Ovary (tissue), 9 donors: Measurements from ENCODE around the gene E2F6. TPM values are rescaled to one million over a fixed set of nuclear protein-coding genes. Genes with fewer than 3 reads are reported as not detected.

Experiments
- DNase-seq, 5 donors: peaks; one replicate each; pipeline ENCODE4 v3.0.0-alpha.2; 2019 to 2020
- H3K27ac ChIP-seq, 2 donors: fragments of 200-600 bp; one replicate each; pipeline versions ENCODE4 v1.5.1 to v1.8.0; 2019 to 2022
- H3K27me3 ChIP-seq: fragments of 200-600 bp; one replicate; pipeline ENCODE4 v1.8.0; 2022
- H3K36me3 ChIP-seq: fragments of 200-600 bp; sonication (generic); one replicate; pipeline ENCODE4 v1.5.1; 2019
- H3K4me1 ChIP-seq: one replicate; pipeline ENCODE4 v1.8.1; 2013; ENCODE audit warnings: mild to moderate bottlenecking, moderate library complexity; ENCODE audit not compliant: insufficient read depth
- H3K4me3 ChIP-seq: fragments of 200-600 bp; sonication (generic); one replicate; pipeline ENCODE4 v1.5.1; 2017
- H3K9me3 ChIP-seq, 2 donors: fragments of 200-600 bp in 1 of 2; sonication (generic) in 1 of 2; one replicate each; pipeline versions ENCODE4 v1.5.1 to v1.8.1; 2013 to 2019; ENCODE audit warnings: mild to moderate bottlenecking in 1 of 2, moderate library complexity in 1 of 2
- EP300 ChIP-seq: sonication (generic); formaldehyde crosslinking; IDR thresholded peaks from one replicate; pipeline ENCODE4 v1.6.1; 2017; ENCODE audit warnings: antibody characterized with exemption
- POLR2A ChIP-seq: fragments of 450-650 bp; IDR thresholded peaks from one replicate; pipeline ENCODE4 v1.6.1; 2017; ENCODE audit warnings: antibody characterized with exemption, mild to moderate bottlenecking, moderate library complexity
- WGBS, 3 donors: extraction: QIAGEN DNeasy Blood & Tissue Kit in 1 of 3; methylation state at CpG; one replicate each; pipeline versions ENCODE4 v1.1.5 to v1.1.7; 2013 to 2017; 5-methylcytosine and 5-hydroxymethylcytosine counted together
- intact Hi-C, 4 donors: fragments of 100-400 bp; cut with DNase I; formaldehyde crosslinking; loops; one replicate each; pipeline versions ENCODE4 v1.11.0 to v1.15.1; 2022 to 2023
- polyA plus RNA-seq, 2 donors: library from polyadenylated mRNA; stranded (reverse); fragments of 200-250 nt in 1 of 2; fragments of 350-450 nt in 1 of 2; fragmentation: Illumina TruSeq in 1 of 2; extraction: RNeasy Lipid Tissue Mini Kit (QIAGEN cat#74804) in 1 of 2; gene quantifications; one replicate each; pipeline ENCODE4 v1.2.3, GENCODE V29; 2013 to 2014
- total RNA-seq, 7 donors: library from RNA; depleted of rRNA in 2 of 7; stranded (reverse); fragments of >200 nt in 2 of 7; fragmentation: NEBNext Ultra II Directional in 3 of 7; extraction: Animal tissue kit (Norgen Biotek cat#: 25700) in 3 of 7; gene quantifications; one replicate each; pipeline versions ENCODE4 v1.1.0 to v1.2.4, GENCODE V29; 2016 to 2023
- TF ChIP-seq, protein P1 (sequence below), 3 donors: fragments of 450-650 bp in 2 of 3; fragments of 200-600 bp in 1 of 3; IDR thresholded peaks; one replicate each; pipeline versions ENCODE4 v1.5.1 to v1.8.0; 2016 to 2022; ENCODE audit warnings: antibody characterized with exemption in 3 of 3, mild to moderate bottlenecking in 1 of 3
- donor health status: DM: no; HTN: no; CAD: no; lungs with moderate emphysema.
- donor health status: DM: no; HTN: no; CAD: no.
- donor health status: Bipolar disorder and iron deficiency.
- donor health status: DM: yes; HTN: yes; CAD: no.
- donor health status: DM: no; HTN: no; CAD: no.
- donor health status: DM: yes; HTN: yes; CAD: no.

The E2F6 gene
- total and polyA plus RNA-seq, 9 donors, result 9.9 to 19.6 (median 14.9) TPM

DNA sequence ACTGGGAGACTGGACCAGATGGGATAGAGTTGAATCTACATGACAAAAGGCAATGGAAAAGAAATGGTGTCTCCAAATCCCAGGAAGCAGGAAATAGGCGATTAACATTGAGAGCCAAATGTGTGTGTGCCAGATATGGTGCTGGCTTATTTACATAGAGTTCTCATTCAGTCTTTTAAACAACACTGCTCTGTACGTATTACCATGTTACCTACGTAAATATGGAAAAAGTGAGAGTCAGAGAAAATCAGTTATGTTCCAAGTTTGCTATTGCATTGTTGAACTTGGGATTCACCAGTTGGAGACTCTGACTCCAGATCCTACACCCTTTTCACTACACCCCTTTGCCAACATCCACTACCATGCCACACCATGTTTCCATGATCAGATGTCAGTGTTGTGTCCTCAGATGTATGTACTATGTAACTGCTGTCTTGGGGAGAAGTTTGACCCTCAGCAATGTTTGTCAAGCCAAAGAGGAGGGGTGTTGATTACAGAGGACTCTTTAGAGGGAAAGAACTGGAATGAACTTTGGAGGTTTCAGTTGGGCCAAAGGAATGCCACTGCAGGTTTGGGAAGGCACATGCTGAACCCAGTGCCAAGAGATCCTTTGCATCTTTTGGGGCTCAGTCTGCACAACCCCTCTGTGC, 48.2 kb upstream of the E2F6 start:
- intact Hi-C loops, result loop anchor here in 1 of 4 donors (5.0 kb wide), 1 partner anchor 37 kb away; no protein-coding TSS in a partner anchor
- WGBS, 3 donors, result 80 to 90% (median 83%) methylated on average over 3 of the region's 3 CpGs
- TF ChIP-seq POLR2A (no peak), EP300 (no peak)
- TF ChIP-seq, protein P1, sequence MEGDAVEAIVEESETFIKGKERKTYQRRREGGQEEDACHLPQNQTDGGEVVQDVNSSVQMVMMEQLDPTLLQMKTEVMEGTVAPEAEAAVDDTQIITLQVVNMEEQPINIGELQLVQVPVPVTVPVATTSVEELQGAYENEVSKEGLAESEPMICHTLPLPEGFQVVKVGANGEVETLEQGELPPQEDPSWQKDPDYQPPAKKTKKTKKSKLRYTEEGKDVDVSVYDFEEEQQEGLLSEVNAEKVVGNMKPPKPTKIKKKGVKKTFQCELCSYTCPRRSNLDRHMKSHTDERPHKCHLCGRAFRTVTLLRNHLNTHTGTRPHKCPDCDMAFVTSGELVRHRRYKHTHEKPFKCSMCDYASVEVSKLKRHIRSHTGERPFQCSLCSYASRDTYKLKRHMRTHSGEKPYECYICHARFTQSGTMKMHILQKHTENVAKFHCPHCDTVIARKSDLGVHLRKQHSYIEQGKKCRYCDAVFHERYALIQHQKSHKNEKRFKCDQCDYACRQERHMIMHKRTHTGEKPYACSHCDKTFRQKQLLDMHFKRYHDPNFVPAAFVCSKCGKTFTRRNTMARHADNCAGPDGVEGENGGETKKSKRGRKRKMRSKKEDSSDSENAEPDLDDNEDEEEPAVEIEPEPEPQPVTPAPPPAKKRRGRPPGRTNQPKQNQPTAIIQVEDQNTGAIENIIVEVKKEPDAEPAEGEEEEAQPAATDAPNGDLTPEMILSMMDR (IDR thresholded peaks at IDR 0.05), result no peak
- Histone ChIP-seq H3K27me3 (no peaks in the 10 kb centered on the region), H3K4me3 (no peak overlapping the region), H3K36me3 (no peaks in the 10 kb centered on the region), H3K9me3 (no peaks in the 10 kb centered on the region), H3K4me1 (peaks cover 29% of the 10 kb centered on the region), H3K27ac (peak overlapping the region; percentile 33 to 63)
- DNase-seq, result no peak

DNA sequence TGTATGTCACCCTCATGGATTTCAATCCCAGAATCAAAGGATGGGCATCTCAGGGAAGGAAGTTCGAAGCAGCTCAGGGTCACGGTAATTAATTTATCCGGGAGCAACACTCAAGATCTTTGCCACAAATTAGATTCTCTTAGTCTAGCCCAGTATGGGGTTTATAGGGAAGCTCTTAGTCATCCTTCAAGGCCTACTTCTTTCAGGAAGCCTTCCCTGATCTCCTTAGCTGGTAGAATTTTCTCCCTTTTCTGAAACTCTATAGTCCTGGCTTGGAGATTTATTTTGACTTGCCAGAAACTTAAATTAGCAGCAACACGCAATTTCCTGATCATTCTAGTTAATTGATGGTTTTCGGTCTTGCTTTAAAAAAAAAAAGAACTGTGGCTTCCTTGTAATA, 47.4 kb upstream of the E2F6 start:
- no peaks in the 10 kb centered on the region for H3K36me3 ChIP-seq
- peaks cover 29% of the 10 kb centered on the region for H3K4me1 ChIP-seq
- peak overlapping the region; percentile 33 to 63 for H3K27ac ChIP-seq
- H3K27me3 ChIP-seq, result no peaks in the 10 kb centered on the region
- no peak for DNase-seq
- no peak overlapping the region for H3K4me3 ChIP-seq
- H3K9me3 ChIP-seq, result no peaks in the 10 kb centered on the region
- intact Hi-C loops, result loop anchor here in 1 of 4 donors (5.0 kb wide), 1 partner anchor 36 kb away; no protein-coding TSS in a partner anchor
- no peak for TF ChIP-seq POLR2A
- no peak for TF ChIP-seq EP300
- TF ChIP-seq, protein P1 (IDR thresholded peaks at IDR 0.05), result no peak
- 62 to 75% (median 74%) methylated on average over 5 of the region's 5 CpGs for WGBS, 3 donors

DNA sequence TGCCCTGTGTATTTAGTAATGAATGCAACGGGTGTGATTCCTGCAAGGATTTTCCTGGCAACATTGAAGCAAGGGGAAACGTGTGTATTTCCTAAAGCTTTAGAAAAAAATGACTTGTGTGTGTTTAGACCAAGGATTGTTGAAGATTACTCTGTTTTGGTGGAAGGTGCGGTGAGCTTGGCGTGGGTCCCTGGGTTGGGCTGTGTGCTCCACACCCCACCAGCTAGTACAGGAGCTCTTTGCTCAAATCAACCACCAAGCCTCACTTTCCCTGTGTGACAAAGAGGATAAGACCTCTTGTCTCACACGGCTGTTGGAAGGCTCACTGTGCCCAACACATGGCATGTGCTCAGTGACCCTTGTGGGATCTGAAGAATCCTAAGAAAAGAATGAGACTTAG, 46.5 kb upstream of the E2F6 start:
- TF ChIP-seq EP300 (no peak), POLR2A (no peak)
- TF ChIP-seq, protein P1 (IDR thresholded peaks at IDR 0.05), result no peak
- no peaks in the 10 kb centered on the region for H3K9me3 ChIP-seq
- no peak overlapping the region for H3K4me3 ChIP-seq
- H3K4me1 ChIP-seq, result peaks cover 32% of the 10 kb centered on the region
- WGBS, 3 donors, result 7 to 17% (median 7%) methylated on average over 5 of the region's 5 CpGs
- H3K27ac ChIP-seq, result peak overlapping the region in 1 of 2 donors; percentile 63
- peak in 3 of 5 donors; percentile 48 to 72 (median 68) for DNase-seq
- H3K36me3 ChIP-seq, result no peaks in the 10 kb centered on the region
- no peaks in the 10 kb centered on the region for H3K27me3 ChIP-seq
- intact Hi-C loops, result loop anchor here in 1 of 4 donors (5.0 kb wide), 1 partner anchor 35 kb away; no protein-coding TSS in a partner anchor

DNA sequence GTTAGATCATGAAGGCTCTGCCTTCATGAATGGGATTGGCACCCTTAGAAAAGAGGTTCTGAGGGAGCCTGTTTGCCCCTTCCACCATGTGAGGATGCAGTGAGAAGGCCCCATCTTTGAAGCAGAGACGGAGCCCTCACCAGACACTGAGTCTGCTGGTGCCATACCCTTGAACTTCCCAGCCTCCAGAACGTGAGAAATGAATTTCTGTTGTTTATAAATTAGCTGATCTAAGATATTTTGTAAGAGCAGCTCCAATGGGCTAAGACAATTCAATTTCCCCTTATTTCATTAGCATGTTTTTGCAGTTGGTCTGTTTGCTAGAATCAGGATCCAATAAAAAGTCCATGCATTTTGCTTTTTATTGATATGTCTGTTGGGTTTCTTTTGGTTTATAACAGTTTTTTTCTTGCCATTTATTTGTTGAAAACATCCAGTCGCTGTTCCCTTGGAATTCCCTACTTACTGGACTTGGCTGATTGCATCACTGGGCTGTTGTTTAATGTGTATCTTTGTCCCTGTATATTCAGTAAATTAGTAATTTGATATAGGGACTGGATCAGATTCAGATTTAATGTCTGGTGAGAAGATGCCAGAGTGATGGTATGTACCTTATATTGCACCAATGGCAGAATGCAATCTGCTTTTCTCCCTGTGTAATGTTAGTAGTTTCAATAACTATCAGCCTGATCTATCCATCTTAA, 43.8 kb upstream of the E2F6 start:
- intact Hi-C loops, result loop anchor here in 1 of 4 donors (5.0 kb wide), 1 partner anchor 33 kb away; no protein-coding TSS in a partner anchor
- TF ChIP-seq POLR2A, result no peak
- TF ChIP-seq EP300, result no peak
- TF ChIP-seq, protein P1 (IDR thresholded peaks at IDR 0.05), result no peak
- peak overlapping the region in 1 of 2 donors; percentile 32 for H3K27ac ChIP-seq
- no peaks in the 10 kb centered on the region for H3K36me3 ChIP-seq
- H3K9me3 ChIP-seq, result no peaks in the 10 kb centered on the region
- H3K27me3 ChIP-seq, result no peaks in the 10 kb centered on the region
- no peak overlapping the region for H3K4me3 ChIP-seq
- WGBS, 3 donors, result 31 to 56% (median 47%) methylated on average over 3 of the region's 3 CpGs
- H3K4me1 ChIP-seq, result peaks cover 37% of the 10 kb centered on the region
- no peak for DNase-seq
